Astrocyte (in vitro differentiated cells and primary cell): ENCODE measurements around the gene ORC6. TPM values are rescaled to one million over a fixed set of nuclear protein-coding genes. Genes with fewer than 3 reads are reported as not detected.

Source experiments
- DNase-seq: peaks from one replicate; pipeline ENCODE4 v3.0.0-alpha.2; 2010; ENCODE audit warnings: low read depth
- FAIRE-seq: peaks from 2 replicates; lab custom pipeline; 2011; peaks lifted over from hg19 to GRCh38; lab: Jason Lieb, UNC
- H2AFZ ChIP-seq: 2 replicates; pipeline ENCODE4 v1.6.0; 2012; ENCODE audit warnings: low read depth, low read length, inconsistent platforms
- H3K27ac ChIP-seq: 2 replicates; pipeline ENCODE4 v1.5.1; 2011; ENCODE audit warnings: low read depth, low read length, inconsistent platforms
- H3K27me3 ChIP-seq: 2 replicates; pipeline ENCODE4 v1.6.0; 2011; ENCODE audit warnings: low read length, inconsistent platforms; ENCODE audit not compliant: insufficient read depth
- H3K36me3 ChIP-seq: 2 replicates; pipeline ENCODE4 v1.5.1; 2011; ENCODE audit warnings: low read length, inconsistent platforms; ENCODE audit not compliant: insufficient read depth
- H3K4me1 ChIP-seq: 2 replicates; pipeline ENCODE4 v1.5.1; 2011; ENCODE audit warnings: low read length, inconsistent platforms; ENCODE audit not compliant: insufficient read depth
- H3K4me2 ChIP-seq: 2 replicates; pipeline ENCODE4 v1.6.0; 2012; ENCODE audit warnings: low read length, inconsistent platforms
- H3K4me3 ChIP-seq: 2 replicates; pipeline ENCODE4 v1.5.1; 2011; ENCODE audit warnings: low read depth, mild to moderate bottlenecking, low read length, inconsistent platforms; ENCODE audit not compliant: insufficient read depth
- H3K79me2 ChIP-seq: 2 replicates; pipeline ENCODE4 v1.6.0; 2012; ENCODE audit warnings: mild to moderate bottlenecking, low read length, inconsistent platforms; ENCODE audit not compliant: insufficient read depth
- H3K9ac ChIP-seq: 2 replicates; pipeline ENCODE4 v1.6.0; 2012; ENCODE audit warnings: mild to moderate bottlenecking, low read length, inconsistent platforms
- H3K9me3 ChIP-seq: 2 replicates; pipeline ENCODE4 v1.5.1; 2012; ENCODE audit warnings: low read depth, mild to moderate bottlenecking, low read length, inconsistent platforms; ENCODE audit not compliant: insufficient read depth
- H4K20me1 ChIP-seq: 2 replicates; pipeline ENCODE4 v1.6.0; 2012; ENCODE audit warnings: low read length, inconsistent platforms; ENCODE audit not compliant: insufficient read depth
- H3K27ac Mint-ChIP-seq: one replicate; pipeline ENCODE4 v1.8.0; 2021; ENCODE audit warnings: mild to moderate bottlenecking, mixed read lengths; ENCODE audit not compliant: unreplicated experiment
- H3K27me3 Mint-ChIP-seq: one replicate; pipeline ENCODE4 v1.8.0; 2021; ENCODE audit warnings: low read depth, mixed read lengths; ENCODE audit not compliant: unreplicated experiment
- H3K36me3 Mint-ChIP-seq: one replicate; pipeline ENCODE4 v1.8.0; 2021; ENCODE audit warnings: low read depth, mixed read lengths; ENCODE audit not compliant: unreplicated experiment
- H3K4me1 Mint-ChIP-seq: one replicate; pipeline ENCODE4 v1.8.0; 2021; ENCODE audit warnings: low read depth, mixed read lengths; ENCODE audit not compliant: unreplicated experiment
- H3K4me3 Mint-ChIP-seq: one replicate; pipeline ENCODE4 v1.8.0; 2021; ENCODE audit warnings: mild to moderate bottlenecking, moderate library complexity, mixed read lengths; ENCODE audit not compliant: unreplicated experiment
- H3K9me3 Mint-ChIP-seq: one replicate; pipeline ENCODE4 v1.8.0; 2021; ENCODE audit warnings: mild to moderate bottlenecking, mixed read lengths; ENCODE audit not compliant: unreplicated experiment
- EZH2 ChIP-seq: IDR thresholded peaks from 2 replicates; pipeline ENCODE4 v1.6.1; 2012; ENCODE audit warnings: mild to moderate bottlenecking, low read length, inconsistent platforms; ENCODE audit not compliant: insufficient read depth
- total RNA-seq: library from RNA; stranded (reverse); gene quantifications from 2 replicates; pipeline ENCODE4 v1.2.1, GENCODE V29; 2021
- TF ChIP-seq, protein P1 (sequence below): IDR thresholded peaks from 2 replicates; pipeline ENCODE4 v1.5.1; 2011; ENCODE audit warnings: low read depth, mild to moderate bottlenecking, inconsistent platforms, low read length, moderate library complexity; ENCODE audit not compliant: insufficient read depth

The ORC6 gene
- total RNA-seq, 1 donor from 2014 or later, result 16.9 TPM

DNA sequence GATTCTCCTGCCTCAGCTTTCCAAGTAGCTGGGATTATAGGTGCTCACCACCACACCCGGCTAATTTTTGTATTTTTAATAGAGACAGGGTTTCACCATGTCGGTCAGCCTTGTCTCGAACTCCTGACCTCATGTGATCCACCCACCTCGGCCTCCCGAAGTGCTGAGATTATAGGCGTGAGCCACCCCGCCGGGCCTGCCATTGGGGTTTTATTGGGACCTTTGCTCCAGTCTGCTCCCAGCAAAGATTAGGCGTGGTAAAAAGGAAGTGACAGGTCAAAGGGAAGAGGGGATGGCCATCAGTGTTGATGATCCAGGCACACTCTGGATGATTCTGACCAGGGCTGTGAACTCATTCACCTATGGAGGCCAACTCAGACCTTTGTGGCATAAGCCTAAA is 38.2 kb downstream of the ORC6 start:
- Histone ChIP-seq H3K79me2 (no peaks in the 10 kb centered on the region), H3K4me3 (no peak overlapping the region), H3K4me1 (no peaks in the 10 kb centered on the region), H3K9ac (no peak overlapping the region), H2AFZ (no peak overlapping the region), H3K36me3 (no peaks in the 10 kb centered on the region), H3K27ac (no peak overlapping the region), H3K9me3 (no peaks in the 10 kb centered on the region), H4K20me1 (no peaks in the 10 kb centered on the region), H3K4me2 (no peak overlapping the region), H3K27me3 (no peaks in the 10 kb centered on the region)
- no peak for FAIRE-seq
- peaks cover 6% of the 10 kb centered on the region for H3K4me1 Mint-ChIP-seq
- peaks cover 3% of the 10 kb centered on the region for H3K9me3 Mint-ChIP-seq
- no peak for TF ChIP-seq EZH2
- TF ChIP-seq, protein P1, sequence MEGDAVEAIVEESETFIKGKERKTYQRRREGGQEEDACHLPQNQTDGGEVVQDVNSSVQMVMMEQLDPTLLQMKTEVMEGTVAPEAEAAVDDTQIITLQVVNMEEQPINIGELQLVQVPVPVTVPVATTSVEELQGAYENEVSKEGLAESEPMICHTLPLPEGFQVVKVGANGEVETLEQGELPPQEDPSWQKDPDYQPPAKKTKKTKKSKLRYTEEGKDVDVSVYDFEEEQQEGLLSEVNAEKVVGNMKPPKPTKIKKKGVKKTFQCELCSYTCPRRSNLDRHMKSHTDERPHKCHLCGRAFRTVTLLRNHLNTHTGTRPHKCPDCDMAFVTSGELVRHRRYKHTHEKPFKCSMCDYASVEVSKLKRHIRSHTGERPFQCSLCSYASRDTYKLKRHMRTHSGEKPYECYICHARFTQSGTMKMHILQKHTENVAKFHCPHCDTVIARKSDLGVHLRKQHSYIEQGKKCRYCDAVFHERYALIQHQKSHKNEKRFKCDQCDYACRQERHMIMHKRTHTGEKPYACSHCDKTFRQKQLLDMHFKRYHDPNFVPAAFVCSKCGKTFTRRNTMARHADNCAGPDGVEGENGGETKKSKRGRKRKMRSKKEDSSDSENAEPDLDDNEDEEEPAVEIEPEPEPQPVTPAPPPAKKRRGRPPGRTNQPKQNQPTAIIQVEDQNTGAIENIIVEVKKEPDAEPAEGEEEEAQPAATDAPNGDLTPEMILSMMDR, result no peak
- H3K36me3 Mint-ChIP-seq, result peaks cover 4% of the 10 kb centered on the region
- H3K4me3 Mint-ChIP-seq, result no peak overlapping the region
- H3K27me3 Mint-ChIP-seq, result peaks cover 4% of the 10 kb centered on the region
- no peak overlapping the region for H3K27ac Mint-ChIP-seq
- DNase-seq, result no peak

DNA sequence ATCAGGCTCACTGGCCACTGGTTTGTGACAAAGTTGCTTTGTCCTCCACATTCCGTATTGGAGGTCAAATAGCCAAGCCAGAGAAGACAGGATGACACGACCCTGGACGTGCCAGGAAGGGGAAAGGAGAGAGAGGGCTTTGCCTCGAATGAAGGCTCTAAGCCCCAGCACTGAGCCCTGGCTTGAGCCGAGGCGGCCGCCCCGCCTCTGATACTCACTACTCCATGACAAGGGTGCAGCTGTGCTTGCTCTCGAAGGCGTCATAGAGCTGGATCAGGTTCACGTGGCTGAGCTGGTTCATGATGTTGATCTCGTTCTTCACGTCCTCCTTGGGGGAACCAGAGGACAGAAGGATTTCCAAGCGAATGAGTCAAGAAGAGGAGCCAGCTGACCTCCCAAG is 39.3 kb downstream of the ORC6 start:
- Mint-ChIP-seq H3K4me1 (peaks cover 6% of the 10 kb centered on the region), H3K4me3 (no peak overlapping the region), H3K9me3 (no peaks in the 10 kb centered on the region), H3K27ac (no peak overlapping the region), H3K27me3 (peaks cover 10% of the 10 kb centered on the region), H3K36me3 (peaks cover 4% of the 10 kb centered on the region)
- Histone ChIP-seq H3K36me3 (no peaks in the 10 kb centered on the region), H3K4me3 (no peak overlapping the region), H3K27me3 (no peaks in the 10 kb centered on the region), H3K9me3 (no peaks in the 10 kb centered on the region), H3K4me1 (no peaks in the 10 kb centered on the region), H3K27ac (no peak overlapping the region), H3K79me2 (no peaks in the 10 kb centered on the region), H3K9ac (no peak overlapping the region), H4K20me1 (no peaks in the 10 kb centered on the region), H2AFZ (no peak overlapping the region), H3K4me2 (no peak overlapping the region)
- FAIRE-seq (no peak), DNase-seq (no peak)
- TF ChIP-seq, protein P1, result no peak
- no peak for TF ChIP-seq EZH2

DNA sequence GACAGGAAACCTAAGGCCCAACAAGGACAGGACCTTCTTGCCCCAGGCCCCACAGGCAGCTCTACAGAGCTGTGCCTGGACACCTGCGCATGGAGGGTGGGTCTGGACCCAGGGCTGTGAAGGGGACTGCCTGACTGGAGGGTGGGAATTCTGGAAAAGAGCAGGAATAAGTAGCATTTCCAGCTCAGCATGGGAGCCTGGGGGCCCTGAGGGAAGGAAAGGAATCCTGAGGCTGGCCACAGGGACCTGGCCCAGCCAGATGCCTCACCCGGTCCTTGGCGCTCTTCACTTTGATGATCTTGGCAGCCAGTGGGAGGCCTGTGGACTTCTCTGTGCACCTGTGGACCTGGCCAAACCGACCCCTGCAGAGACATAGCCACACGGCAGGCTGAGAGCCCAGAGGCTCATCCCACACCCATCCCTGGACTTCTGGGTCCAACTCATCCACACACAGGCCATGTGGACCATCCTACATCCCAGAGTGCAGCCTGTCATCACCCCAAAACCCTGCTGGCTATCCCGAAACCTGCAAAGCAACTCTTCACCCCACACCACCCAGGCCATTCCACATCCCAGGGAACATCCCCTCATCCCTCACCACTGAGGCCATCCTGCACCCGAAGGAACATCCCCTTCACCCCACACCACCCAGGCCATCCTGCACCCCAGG is 40.0 kb downstream of the ORC6 start:
- no peaks in the 10 kb centered on the region for H3K36me3 ChIP-seq
- no peaks in the 10 kb centered on the region for H3K79me2 ChIP-seq
- no peak overlapping the region for H2AFZ ChIP-seq
- peaks cover 4% of the 10 kb centered on the region for H3K36me3 Mint-ChIP-seq
- no peak overlapping the region for H3K27ac Mint-ChIP-seq
- H3K4me3 ChIP-seq, result no peak overlapping the region
- no peak overlapping the region for H3K27ac ChIP-seq
- H3K4me2 ChIP-seq, result no peak overlapping the region
- H3K9me3 Mint-ChIP-seq, result no peaks in the 10 kb centered on the region
- H3K27me3 Mint-ChIP-seq, result peaks cover 12% of the 10 kb centered on the region
- FAIRE-seq (no peak), DNase-seq (no peak)
- no peaks in the 10 kb centered on the region for H3K4me1 ChIP-seq
- H3K27me3 ChIP-seq, result no peaks in the 10 kb centered on the region
- no peak overlapping the region for H3K4me3 Mint-ChIP-seq
- peaks cover 6% of the 10 kb centered on the region for H3K4me1 Mint-ChIP-seq
- no peaks in the 10 kb centered on the region for H3K9me3 ChIP-seq
- H3K9ac ChIP-seq, result no peak overlapping the region
- TF ChIP-seq, protein P1, result no peak
- no peak for TF ChIP-seq EZH2
- H4K20me1 ChIP-seq, result no peaks in the 10 kb centered on the region
